A673 (cell line): ENCODE measurements around the gene ZNF83. TPM values are rescaled to one million over a fixed set of nuclear protein-coding genes. Genes with fewer than 3 reads are reported as not detected.

ENCODE experiments used
- BruUV-seq: library from RNA; stranded (reverse); fragments of 400-500 nt; replicated peaks from 2 replicates; lab custom pipeline; 2021; lab: Mats Ljungman, UMichigan
- CTCF ChIA-PET: fragments of 300-600 bp; sonication (Branson Sonifier 250); formaldehyde crosslinking; loops from one replicate; lab custom pipeline; 2022; ENCODE audit warnings: antibody characterized with exemption; lab: Charles Lee
- POLR2A ChIA-PET: fragments of 300-600 bp; sonication (Branson Sonifier 250); formaldehyde crosslinking; loops from one replicate; lab custom pipeline; 2022; ENCODE audit warnings: antibody characterized with exemption; ENCODE audit not compliant: low non-redundant PET; lab: Charles Lee
- DNase-seq: peaks from one replicate; pipeline ENCODE4 v3.0.0-alpha.2; 2015; ENCODE audit warnings: low spot score
- H3K27ac ChIP-seq: fragments of 200-600 bp; sonication (generic); 2 replicates; pipeline ENCODE4 v1.5.1; 2016; ENCODE audit warnings: mixed run types, low read depth, mild to moderate bottlenecking, mixed read lengths, antibody characterized with exemption, low read length; ENCODE audit not compliant: poor library complexity, severe bottlenecking
- H3K27me3 ChIP-seq: fragments of 200-600 bp; sonication (generic); replicated peaks from 2 replicates; pipeline ENCODE4 v1.6.1; 2017; ENCODE audit warnings: mixed run types, low read depth, mild to moderate bottlenecking, mixed read lengths, antibody characterized with exemption, low read length; ENCODE audit not compliant: insufficient read depth, poor library complexity
- H3K36me3 ChIP-seq: fragments of 200-600 bp; sonication (generic); 2 replicates; pipeline ENCODE4 v1.6.1; 2016; ENCODE audit warnings: mixed run types, mild to moderate bottlenecking, mixed read lengths, antibody characterized with exemption, low read length; ENCODE audit not compliant: insufficient read depth, poor library complexity, severe bottlenecking
- H3K4me1 ChIP-seq: fragments of 200-600 bp; sonication (generic); 2 replicates; pipeline ENCODE4 v1.6.1; 2017; ENCODE audit warnings: mixed run types, mild to moderate bottlenecking, mixed read lengths, antibody characterized with exemption, low read length; ENCODE audit not compliant: insufficient read depth, poor library complexity, severe bottlenecking
- H3K4me3 ChIP-seq: fragments of 200-600 bp; sonication (generic); 2 replicates; pipeline ENCODE4 v1.5.1; 2016; ENCODE audit warnings: low read depth, mixed run types, mild to moderate bottlenecking, mixed read lengths, low read length; ENCODE audit not compliant: poor library complexity, severe bottlenecking
- H3K9me3 ChIP-seq: fragments of 200-600 bp; sonication (generic); 2 replicates; pipeline ENCODE4 v1.6.1; 2016; ENCODE audit warnings: mixed run types, low read depth, mild to moderate bottlenecking, mixed read lengths, antibody characterized with exemption, low read length; ENCODE audit not compliant: poor library complexity, severe bottlenecking
- CTCF ChIP-seq: fragments of 300-800, 200-600 bp; sonication (generic); conservative IDR thresholded peaks from 2 replicates; pipeline ENCODE4 v1.5.1; 2017; ENCODE audit warnings: low read depth, mild to moderate bottlenecking, antibody characterized with exemption, low read length, moderate library complexity, mixed read lengths
- EZH2 ChIP-seq: fragments of 200-600 bp; sonication (generic); IDR thresholded peaks from 2 replicates; pipeline ENCODE4 v1.6.1; 2017; ENCODE audit warnings: borderline replicate concordance, low read depth, mild to moderate bottlenecking, mixed read lengths, antibody characterized with exemption, low read length; ENCODE audit not compliant: poor library complexity, severe bottlenecking
- intact Hi-C: fragments of 100-400 bp; cut with micrococcal nuclease; formaldehyde crosslinking; loops from one replicate; pipeline ENCODE4 v1.10.0; 2022; ENCODE audit not compliant: unreplicated experiment
- total RNA-seq: library from RNA; stranded (reverse); gene quantifications from 2 replicates; pipeline ENCODE4 v1.2.3, GENCODE V29; 2021

The ZNF83 gene
- total RNA-seq, 1 experiment from 2014 or later, result 23.0 TPM

- H3K36me3 ChIP-seq, result peaks cover under 1% of the 10 kb centered on the region
- H3K4me3 ChIP-seq, result no peak overlapping the region
- no peak for DNase-seq
- POLR2A ChIA-PET, result interaction anchor here (0.6 kb wide), 1 partner anchor 46 kb away, joined by 3 read pairs; no protein-coding TSS in a partner anchor
- H3K9me3 ChIP-seq, result no peaks in the 10 kb centered on the region
- H3K27me3 ChIP-seq, result no peaks in the 10 kb centered on the region
- CTCF ChIA-PET, result no interaction called here
- no TSS peak for BruUV-seq
- intact Hi-C loops, result no loop called here
- no peak overlapping the region for H3K27ac ChIP-seq
- no peaks in the 10 kb centered on the region for H3K4me1 ChIP-seq
- no peak for TF ChIP-seq CTCF
- no peak for TF ChIP-seq EZH2
These were observed 15.9 kb downstream of the ZNF83 start for GRCh38 chr19:52622261-52622660.

- ChIA-PET CTCF (no interaction called here), POLR2A (no interaction called here)
- H3K36me3 ChIP-seq, result peaks cover 5% of the 10 kb centered on the region
- no peak for DNase-seq
- H3K27ac ChIP-seq, result no peak overlapping the region
- H3K27me3 ChIP-seq, result no peaks in the 10 kb centered on the region
- no peak overlapping the region for H3K4me3 ChIP-seq
- TF ChIP-seq EZH2 (no peak), CTCF (no peak)
- no peaks in the 10 kb centered on the region for H3K9me3 ChIP-seq
- intact Hi-C loops, result no loop called here
- no TSS peak for BruUV-seq
- H3K4me1 ChIP-seq, result no peaks in the 10 kb centered on the region
These were observed 16.8 kb downstream of the ZNF83 start for GRCh38 chr19:52621376-52621775.

GRCh38 chr19:52613299-52613906, 24.8 kb downstream of the ZNF83 start:
- BruUV-seq, result no TSS peak
- Histone ChIP-seq H3K9me3 (peaks cover 34% of the 10 kb centered on the region), H3K4me1 (no peaks in the 10 kb centered on the region), H3K36me3 (peaks cover 49% of the 10 kb centered on the region), H3K4me3 (no peak overlapping the region), H3K27me3 (no peaks in the 10 kb centered on the region), H3K27ac (no peak overlapping the region)
- ChIA-PET POLR2A (no interaction called here), CTCF (no interaction called here)
- no peak for DNase-seq
- intact Hi-C loops, result no loop called here
- TF ChIP-seq EZH2 (no peak), CTCF (no peak)
